Effector CD8-positive, alpha-beta T cell (primary cell): ENCODE data around the gene TESMIN.

Experiments used
- DNase-seq: peaks from one replicate; lab custom pipeline; 2025; lab: John Stamatoyannopoulos, UW

Gene TESMIN

DNA sequence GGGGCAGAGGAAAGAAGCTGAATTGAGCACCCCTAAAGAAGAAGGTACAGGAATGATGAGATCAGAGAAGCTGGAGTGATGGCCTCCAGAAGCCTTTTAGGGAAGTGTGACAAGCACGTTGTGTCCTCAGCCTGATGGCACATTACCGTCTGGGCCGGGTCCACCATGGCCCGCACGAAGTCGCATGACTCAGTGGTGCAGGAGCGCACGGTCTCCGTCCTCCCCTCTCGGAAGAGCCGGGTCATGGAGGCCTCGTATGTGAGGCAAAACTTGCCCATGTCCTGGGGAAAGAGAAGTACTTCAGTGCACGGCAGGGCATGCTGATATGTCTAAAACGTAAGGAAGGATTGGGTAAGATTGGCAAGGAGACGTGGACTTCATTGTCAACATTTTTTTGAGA lies 11.2 kb upstream of the TESMIN start:
- DNase-seq, result no peak

DNA sequence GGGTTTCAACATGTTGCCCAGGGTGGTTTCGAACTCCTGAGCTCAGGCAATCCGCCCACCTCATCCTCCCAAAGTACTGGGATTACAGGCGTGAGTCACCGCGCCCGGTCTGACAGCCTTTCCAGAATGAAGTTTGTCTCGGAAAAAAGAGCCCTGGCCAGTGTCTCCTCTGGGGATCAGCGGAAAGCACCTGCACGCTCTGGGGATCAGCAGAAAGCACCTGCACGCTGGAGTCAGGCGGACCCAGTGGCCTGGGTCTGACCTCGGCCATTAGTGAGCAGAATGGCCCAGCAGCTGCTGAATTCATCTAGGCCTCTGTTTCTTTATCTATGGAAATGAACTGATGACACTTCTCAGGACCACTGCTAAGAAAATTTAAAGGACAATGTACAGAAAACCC lies 10.5 kb upstream of the TESMIN start:
- no peak for DNase-seq

DNA sequence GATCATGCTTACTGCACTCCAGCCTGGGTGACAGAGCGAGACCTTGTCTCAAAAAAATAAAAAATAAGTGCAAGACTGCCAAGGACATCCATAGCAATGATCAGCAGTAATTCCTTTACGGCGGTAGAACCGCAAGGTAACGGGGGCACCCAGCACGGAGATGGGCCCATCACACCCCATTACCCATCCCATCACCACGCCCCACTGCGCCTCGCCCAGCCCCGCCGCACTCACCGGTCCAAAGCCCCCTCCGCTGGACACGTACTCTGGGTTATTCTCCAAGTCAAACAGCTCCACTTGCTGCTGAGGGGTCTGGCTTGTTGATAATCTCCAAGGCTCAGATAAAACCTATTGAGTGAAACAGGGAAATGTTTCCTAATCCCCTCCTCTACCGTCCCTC lies 8.7 kb upstream of the TESMIN start:
- no peak for DNase-seq

DNA sequence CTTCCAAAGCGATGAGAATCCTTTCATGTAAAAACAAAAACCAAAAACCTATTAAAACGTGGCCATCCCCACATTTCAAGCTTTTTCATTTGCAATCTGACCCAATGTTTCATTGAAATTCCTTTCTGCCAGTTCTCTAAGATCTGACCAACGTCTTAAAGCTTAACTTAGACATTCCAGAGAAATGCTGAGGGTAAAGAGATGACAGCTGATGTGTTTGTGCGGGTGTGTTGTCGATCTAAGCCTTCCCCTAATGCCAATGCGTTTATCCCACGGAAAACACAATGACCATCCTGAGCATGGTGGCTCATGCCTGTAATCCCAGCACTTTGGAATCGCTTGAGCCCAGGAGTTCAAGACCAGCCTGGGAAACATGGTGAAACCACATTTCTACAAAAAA lies 6.4 kb upstream of the TESMIN start:
- no peak for DNase-seq

DNA sequence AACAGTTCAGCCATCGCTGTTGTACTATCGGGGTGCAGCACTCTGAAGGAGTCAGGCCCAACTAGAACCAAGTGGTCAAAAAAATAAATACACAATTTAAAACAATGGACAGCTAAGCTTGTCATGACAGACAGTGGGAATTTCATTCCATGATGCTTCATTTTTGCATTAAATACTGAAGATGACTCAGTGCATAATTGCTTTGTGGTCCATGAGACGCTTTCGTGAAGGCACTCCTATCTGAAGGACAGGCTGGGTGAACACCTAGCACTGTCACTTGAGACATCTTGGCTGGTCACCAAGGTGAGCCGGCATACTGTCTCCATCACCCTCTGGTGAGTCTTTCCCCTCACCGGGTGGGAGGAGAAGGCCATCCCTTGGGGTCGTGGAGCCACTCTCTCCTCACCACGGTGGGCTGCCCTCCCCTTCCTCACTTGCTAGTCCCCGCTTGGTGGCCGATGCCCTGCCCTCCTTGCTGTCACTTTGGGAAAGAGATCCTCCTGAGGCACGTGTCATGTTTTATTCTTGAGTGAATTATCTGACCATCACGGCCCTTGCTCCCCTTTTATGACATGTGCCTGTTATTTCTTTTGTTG lies 4.9 kb upstream of the TESMIN start:
- DNase-seq, result no peak

DNA sequence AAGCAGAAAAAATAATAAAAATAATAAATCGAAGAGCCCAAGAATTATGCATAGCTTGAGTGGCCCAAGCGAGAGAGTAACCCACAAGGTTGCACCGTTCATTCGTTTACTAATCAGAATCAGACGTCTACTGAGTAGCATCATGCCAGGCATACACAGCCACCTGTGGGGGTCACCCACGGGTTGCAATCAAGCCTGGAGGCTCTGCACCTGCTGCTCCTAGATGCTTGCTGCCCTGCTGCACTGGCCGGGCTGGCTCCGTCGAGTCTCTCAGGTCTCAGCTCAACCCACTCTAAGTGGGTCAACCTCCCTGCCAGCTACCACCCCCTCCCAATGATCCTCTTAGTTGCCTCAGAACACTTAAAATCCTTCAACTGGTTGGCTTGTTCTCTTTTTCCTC lies 2.0 kb upstream of the TESMIN start:
- no peak for DNase-seq

DNA sequence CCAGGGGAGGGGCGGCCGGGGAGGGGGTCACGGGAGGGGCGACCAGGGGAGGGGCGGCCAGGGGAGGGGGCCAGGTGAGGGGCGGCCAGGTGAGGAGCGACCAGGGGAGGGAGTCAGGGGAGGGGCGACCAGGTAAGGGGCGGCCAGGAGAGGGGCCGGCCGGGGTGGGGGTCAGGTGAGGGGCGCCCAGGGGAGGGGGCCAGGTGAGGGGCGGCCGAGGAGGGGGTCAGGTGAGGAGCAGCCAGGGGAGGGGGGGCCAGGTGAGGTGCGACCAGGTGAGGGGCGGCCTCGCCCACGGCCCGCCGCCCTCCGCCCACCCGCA lies 355 bp downstream of the TESMIN start:
- no peak for DNase-seq

DNA sequence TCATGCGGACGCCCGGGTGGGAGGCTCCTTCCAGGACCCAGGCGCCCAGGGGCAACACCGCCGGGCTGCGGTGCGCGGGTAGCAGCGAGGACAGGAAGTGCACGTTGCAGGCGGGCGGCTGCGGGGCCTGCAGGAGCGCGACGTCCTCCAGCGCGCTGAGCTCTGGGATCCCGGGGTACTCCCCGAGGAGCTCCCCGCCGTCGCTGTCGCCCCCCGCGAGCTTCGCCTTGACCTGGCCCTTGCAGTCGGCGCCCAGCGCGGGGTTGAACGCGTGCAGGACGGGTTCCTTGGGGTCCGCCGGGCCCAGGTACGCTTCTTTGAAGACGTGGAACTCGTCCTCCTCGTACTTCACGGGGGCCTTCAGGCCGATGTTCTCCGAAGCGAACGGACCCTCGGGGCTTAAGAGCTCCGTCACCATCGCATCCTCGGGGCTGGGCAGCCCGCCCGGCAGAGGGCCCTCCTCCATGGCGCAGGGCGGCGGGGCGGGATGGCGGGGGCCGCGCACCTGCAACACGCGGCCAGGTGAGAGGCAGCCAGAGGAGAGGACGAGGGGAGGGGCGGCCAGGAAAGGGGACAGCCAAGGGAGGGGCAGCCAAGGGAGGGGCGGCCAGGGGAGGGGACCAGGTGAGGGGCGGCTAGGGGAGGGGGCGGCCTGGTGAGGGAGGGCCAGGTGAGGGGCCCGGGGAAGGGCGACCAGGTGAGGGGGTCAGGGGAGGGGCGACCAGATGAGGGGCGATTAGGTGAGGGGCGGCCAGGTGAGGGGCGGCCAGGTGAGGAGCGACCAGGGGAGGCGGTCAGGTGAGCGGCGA lies 921 bp downstream of the TESMIN start:
- no peak for DNase-seq

DNA sequence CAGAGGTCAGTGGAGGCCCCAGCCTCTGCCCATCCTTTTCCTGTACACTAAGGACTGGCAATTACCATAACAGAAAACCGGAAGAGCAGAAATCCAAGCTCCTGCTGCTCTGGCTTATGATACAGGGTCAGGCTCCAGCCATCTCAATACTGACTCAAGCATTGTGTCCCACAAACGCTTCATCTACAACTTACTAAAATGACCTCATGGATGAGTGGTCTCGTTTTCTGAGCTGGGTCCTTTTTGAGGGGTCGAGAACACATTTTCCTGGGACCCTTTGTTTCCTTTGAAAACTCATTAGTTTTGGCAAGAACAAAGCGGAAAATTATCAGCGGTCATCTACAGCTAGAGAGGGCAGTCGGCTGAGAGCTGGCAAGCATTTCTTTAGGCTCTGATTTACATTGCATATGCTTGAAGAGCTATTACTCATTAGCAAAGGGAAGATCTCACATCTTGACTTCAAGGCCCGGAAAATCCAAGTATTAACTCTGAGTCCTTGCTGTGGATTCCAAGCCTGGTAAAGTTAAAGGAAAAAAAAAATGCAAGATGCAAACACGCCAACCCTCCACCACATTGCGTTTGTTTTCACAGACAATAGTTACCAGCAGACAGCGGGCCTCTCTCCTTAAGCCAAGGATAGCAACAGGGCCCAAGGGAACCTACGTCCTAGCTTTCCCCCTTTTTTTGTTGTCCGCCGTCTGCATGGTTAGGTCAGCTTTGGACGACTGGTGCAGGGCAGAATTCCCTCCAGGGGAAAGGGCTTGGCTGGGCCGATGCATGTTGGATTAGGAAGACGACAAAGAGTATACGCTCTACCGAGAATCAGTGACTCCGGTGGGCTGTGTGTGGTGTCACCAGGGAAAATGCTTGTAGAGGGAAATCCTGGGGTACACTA lies 1.8 kb downstream of the TESMIN start:
- no peak for DNase-seq

DNA sequence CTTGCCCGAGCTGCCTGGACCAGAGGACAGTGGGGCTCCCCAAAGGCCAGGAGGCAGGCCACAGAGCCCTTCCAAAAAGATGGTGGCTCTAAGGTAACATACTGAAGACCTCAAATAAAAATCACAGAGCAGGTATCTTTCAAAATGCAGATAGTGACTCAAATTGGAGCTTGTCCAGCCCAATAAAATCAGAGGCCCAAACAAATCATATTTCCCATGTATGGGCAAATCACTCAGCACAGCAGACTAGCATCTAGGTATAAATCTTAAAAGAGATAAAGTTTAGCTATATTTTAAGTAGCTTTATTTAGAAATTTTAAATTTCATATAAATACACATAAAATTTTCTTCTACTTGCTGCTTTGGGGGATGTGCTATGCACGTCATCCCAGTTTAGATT lies 3.3 kb downstream of the TESMIN start:
- DNase-seq, result no peak

DNA sequence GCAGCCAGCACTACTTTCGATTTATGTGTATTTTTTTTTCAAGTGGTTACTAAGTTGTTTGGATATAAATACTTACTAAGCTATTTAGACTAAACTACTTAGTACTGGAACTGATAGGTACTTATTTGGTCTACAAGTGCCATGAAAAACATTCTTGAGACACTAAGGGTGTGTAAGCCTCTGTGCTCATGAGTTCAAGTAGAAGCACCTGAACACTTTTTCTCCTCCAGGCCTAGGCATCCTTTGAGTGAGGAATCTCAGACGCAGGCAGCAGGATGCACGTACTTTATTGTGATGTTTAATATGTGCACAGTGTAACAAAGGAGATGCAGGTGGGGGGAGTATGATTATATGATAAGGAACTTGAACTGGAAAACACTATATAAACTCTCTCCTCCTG lies 7.8 kb downstream of the TESMIN start:
- DNase-seq, result no peak

DNA sequence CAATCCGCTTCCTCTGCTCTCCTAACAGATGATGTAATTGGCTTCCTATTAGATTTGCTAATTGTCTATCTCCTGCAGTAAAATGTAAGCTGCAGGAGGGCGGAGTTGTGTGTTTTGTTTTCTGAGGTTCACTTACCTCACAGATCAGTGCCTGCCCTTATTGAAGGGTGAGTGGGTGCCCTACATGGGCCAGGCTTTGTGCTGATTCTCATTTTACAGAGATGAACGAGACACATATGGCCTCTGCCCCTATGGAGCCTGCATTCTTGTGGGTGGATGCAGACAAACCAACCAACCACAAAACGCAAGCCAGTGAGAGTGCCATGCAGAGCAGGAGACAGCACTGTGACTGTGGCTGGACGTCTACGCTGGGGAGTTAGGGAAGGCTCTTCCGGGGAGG lies 9.9 kb downstream of the TESMIN start:
- no peak for DNase-seq

DNA sequence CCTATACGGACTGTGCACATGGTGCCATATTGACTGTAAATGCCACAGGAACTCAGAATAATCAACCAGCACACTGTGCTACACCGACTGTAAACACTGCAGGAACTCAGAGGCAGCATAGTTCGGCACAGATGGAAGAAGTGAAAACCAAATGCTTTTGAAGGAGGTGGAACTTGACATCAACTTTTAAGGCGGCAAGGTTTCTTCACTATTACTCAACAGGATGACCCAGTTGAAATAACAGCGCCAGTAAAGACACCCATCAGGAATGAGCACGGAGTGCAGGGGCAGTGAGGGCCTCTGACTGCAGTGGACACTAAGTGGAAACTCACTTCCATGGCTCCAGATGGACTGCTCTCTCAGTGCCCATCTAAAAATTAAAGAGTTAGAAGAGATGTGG lies 15.7 kb downstream of the TESMIN start:
- DNase-seq, result no peak

DNA sequence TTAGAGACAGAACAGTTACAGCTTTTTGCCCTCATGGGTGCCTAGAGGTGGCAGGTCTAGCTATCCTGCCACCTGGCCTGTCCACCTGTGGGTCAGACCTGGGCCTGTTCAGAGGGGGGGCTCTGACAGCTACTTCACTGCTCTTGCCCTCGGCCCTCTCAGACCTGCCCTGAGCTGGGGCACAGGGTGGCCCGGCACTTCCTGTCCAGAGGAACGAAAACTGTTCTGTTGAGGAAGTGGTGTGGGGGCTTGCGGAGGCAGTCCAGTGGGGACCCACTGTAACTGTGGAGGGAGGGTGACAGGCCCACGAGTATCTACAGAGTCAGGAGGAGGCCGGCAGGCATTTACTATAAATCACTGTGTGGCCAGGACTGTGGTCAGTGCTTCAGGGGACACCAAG lies 16.2 kb downstream of the TESMIN start:
- DNase-seq, result no peak

DNA sequence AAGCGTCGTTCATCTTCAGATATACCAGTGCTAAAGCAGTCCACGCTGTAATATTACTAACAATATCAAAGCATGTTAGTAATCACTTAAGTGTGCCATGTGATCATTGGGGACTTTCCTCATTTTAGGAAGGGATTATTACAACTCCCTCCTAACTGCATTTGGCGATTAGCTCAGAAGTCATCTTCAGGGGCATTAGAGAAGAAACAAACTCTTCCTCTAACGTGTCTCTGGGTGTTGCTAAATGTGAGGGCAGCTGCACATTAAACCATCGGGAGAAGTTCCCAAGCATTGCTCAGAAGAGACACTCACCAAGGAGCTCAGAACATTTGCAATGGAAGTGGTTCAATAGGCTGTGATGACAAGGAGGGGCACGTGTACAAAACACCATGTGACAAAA lies 17.2 kb downstream of the TESMIN start:
- DNase-seq, result no peak

DNA sequence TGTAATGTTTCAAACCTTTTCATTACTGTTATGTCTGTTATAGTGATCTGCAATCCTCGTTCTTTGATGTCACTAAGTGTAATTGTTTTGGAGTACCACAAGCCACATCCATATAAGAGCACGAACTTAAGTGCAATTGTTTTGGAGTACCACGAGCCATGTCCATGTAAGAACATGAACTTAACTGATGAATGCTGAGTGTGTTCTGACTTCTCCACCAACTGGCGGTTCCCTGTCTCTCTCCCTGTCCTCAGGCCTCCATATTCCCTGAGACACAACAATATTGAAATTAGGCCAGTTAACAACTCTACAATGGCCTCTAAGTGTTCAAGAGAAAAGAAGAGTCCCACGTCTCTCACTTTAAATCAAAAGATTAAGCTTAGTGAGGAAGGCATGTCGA lies 23.5 kb downstream of the TESMIN start:
- DNase-seq, result no peak

DNA sequence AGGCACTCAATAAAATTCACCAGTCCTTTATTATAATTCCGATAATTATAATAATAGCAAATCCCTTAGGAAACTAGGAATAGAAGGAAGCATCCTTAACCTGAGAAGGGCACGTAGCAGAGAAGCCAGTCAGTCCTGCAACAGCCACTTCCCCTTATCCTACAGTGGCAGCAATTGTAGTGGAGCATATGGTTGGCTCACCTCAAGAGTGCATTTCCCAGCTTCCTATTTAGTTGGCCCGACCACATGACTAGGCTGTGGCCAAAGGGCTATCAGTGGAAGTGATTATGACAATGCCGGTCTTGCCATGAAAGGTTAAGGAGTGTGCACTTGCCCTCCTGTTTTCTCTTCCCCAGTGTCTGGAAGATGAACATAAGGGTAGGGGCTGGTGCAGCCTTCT lies 27.0 kb downstream of the TESMIN start:
- no peak for DNase-seq

DNA sequence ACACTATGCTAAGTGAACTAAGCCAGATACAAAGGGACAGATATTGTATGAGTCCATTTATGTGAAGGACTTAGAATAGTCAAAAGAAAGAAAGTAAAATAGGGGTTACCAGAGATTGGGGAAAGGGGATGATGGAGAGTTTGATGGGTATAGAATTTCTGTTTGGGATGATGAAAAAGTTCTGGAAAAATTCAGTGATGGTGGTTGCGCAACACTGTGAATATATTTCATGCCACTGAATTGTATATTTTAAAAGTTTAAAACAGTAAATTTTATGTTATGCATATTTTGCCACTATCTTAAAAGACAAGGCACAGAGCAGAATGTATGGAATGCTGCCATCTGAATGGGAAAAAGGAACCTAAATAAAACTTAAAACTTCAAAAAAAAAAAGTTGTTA lies 29.2 kb downstream of the TESMIN start:
- no peak for DNase-seq

DNA sequence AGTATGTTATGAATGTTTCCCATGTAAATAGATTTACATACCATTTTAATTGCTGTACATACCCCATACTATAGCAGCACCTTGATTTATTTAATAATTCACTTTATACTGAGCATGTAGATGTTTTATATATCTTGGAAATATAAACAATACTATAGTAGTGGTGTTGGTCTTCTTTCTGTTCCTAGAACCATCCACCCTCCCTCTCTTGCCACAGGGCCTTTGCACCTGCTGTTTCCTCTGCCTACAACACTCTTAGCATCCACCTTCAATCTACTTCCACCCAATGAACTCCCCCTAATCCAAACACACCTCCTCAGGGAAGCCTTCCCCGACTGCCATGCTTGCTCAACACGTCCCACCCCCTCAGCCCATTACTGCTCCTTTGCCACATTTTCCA lies 30.2 kb downstream of the TESMIN start:
- no peak for DNase-seq

DNA sequence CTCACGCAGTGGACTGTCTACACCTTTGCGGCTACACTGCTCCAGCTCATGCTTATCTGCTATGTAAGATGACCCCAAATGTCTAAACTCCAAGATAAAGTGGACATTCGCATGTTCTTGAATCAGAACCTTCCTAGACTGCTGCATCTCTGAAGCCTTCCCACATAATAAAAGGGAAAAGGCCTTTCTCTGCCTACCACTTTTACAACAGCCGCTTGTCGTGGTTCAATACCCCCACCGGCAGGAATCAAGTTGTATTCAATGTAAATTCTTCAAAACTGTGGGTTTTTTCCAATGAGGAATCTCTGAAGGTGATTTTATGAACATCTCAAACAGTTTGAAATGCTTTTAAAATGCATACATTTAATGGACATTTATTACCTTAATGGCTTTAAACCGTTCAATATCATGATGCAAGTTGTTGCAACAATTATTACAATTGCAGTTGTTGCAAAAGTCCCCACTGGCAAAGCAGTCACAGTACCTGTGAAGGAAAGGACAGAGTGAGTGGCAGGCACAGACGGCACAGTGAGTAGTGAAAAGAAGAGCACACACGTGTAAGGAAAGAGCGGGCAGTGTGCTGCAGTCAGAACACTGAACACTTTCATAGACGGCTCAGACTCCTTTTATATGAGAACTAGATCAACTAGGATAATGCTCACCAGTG lies 35.7 kb downstream of the TESMIN start:
- no peak for DNase-seq

DNA sequence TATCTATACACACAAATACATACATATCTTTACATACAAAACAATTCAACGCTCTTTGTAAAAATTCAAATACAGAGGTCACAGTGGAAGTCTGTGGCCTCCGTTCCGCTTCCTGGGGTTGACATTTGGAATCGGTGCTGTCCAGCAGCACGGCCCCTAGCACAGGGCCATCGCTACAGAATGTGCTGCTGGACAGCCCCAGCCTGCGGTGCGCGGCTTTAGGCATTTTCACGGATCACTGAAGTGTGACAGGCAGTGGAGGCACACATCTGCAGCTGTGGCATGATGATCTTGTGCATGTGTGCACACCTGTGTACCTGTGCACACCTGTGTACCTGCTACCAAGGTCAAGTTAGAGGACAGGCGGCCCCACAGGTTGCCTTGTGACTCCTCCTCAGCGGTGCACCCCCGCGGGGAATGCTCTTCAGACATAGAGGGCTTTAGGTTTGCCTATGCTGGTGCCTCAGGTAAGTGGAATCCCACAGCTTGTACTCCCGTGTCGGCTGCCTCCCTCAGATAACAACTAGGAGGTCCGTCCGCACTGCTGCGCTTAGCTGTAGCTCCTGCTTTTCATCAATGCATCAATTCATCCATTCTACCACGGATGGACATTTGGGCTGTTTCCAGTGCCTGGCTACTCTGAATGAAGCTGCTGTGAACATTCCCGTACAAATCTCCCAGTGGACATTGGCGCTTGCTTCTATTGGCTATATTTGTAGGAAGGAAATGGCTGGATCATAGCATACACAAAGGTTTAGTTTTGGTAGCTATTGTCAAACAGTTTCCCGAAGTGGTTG lies 37.1 kb downstream of the TESMIN start:
- no peak for DNase-seq

DNA sequence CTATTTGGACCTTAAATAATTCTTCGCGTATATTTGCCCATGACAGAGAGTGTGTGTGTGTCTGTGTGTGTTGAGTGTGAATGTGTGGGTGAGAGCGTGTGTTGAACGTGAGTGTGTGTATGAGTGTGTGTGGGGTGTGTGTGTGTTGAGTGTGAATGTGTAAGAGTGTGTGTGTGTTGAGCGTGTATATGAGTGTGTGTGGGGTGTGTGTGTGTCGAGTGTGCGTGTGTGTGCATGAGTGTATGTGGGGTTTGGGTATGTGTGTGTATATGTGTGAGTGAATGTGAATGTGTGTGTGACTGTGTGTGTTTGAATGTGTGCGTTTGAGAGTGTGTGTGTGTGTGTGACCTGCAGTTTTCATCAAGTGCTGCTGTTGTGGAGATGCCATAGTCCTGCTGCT lies 40.2 kb downstream of the TESMIN start:
- DNase-seq, result no peak
